PC-9 (cell line): ENCODE measurements around the gene PSMD6. TPM values are rescaled to one million over a fixed set of nuclear protein-coding genes. Genes with fewer than 3 reads are reported as not detected.

Experiments
- BruUV-seq: library from RNA; stranded (reverse); fragments of 400-500 nt; replicated peaks from 2 replicates; lab custom pipeline; 2021; lab: Mats Ljungman, UMichigan
- CTCF ChIA-PET: fragments of 300-600 bp; sonication (Branson Sonifier 250); formaldehyde crosslinking; loops from one replicate; lab custom pipeline; 2022; ENCODE audit warnings: antibody characterized with exemption; lab: Charles Lee
- POLR2A ChIA-PET: fragments of 300-600 bp; sonication (Branson Sonifier 250); formaldehyde crosslinking; loops from one replicate; lab custom pipeline; 2022; ENCODE audit warnings: antibody characterized with exemption; ENCODE audit not compliant: unreplicated experiment; lab: Charles Lee
- DNase-seq, 2 experiments: peaks; one replicate each; pipeline versions ENCODE4 v3.0.0 to v3.0.0-alpha.2; 2015 to 2022; ENCODE audit warnings: mixed read lengths in 1 of 2
- H2AFZ ChIP-seq: fragments of 200-600 bp; sonication (generic); 2 replicates; pipeline ENCODE4 v1.8.1; 2017; ENCODE audit warnings: antibody characterized with exemption
- H3F3A ChIP-seq: fragments of 200-600 bp; sonication (generic); 2 replicates; pipeline ENCODE4 v1.8.1; 2017; ENCODE audit warnings: antibody characterized with exemption, mild to moderate bottlenecking, low read depth; ENCODE audit not compliant: insufficient read depth
- H3K27ac ChIP-seq: fragments of 200-600 bp; sonication (generic); 2 replicates; pipeline ENCODE4 v1.6.1; 2016; ENCODE audit warnings: mixed run types
- H3K27me3 ChIP-seq: fragments of 200-600 bp; sonication (generic); 2 replicates; pipeline ENCODE4 v1.6.1; 2016; ENCODE audit warnings: low read depth, mixed run types; ENCODE audit not compliant: insufficient read depth
- H3K36me3 ChIP-seq: fragments of 200-600 bp; sonication (generic); 2 replicates; pipeline ENCODE4 v1.6.1; 2016; ENCODE audit warnings: low read depth, mixed run types
- H3K4me1 ChIP-seq: fragments of 200-600 bp; sonication (generic); replicated peaks from 2 replicates; pipeline ENCODE4 v1.6.1; 2016; ENCODE audit warnings: mixed run types; ENCODE audit not compliant: insufficient read depth
- H3K4me2 ChIP-seq: fragments of 200-600 bp; sonication (generic); 2 replicates; pipeline ENCODE4 v1.6.1; 2017; ENCODE audit warnings: mixed run types
- H3K4me3 ChIP-seq: fragments of 200-600 bp; sonication (generic); 2 replicates; pipeline ENCODE4 v1.6.1; 2016; ENCODE audit warnings: mixed run types
- H3K79me2 ChIP-seq: fragments of 200-600 bp; sonication (generic); 2 replicates; pipeline ENCODE4 v1.6.1; 2017; ENCODE audit warnings: low read depth, mixed run types
- H3K9me2 ChIP-seq: fragments of 200-600 bp; sonication (generic); 2 replicates; pipeline ENCODE4 v1.8.1; 2017; ENCODE audit warnings: mild to moderate bottlenecking; ENCODE audit not compliant: insufficient read depth
- H3K9me3 ChIP-seq: fragments of 200-600 bp; sonication (generic); 2 replicates; pipeline ENCODE4 v1.8.1; 2016; ENCODE audit warnings: low read depth; ENCODE audit not compliant: insufficient read depth
- H4K20me1 ChIP-seq: fragments of 200-600 bp; sonication (generic); 2 replicates; pipeline ENCODE4 v1.8.1; 2017; ENCODE audit not compliant: insufficient read depth
- CTCF ChIP-seq: fragments of 200-600 bp; sonication (generic); conservative IDR thresholded peaks from 2 replicates; pipeline ENCODE4 v1.6.1; 2017; ENCODE audit warnings: mixed run types, antibody characterized with exemption, mild to moderate bottlenecking, moderate library complexity
- EZH2 ChIP-seq: fragments of 200-600 bp; sonication (generic); IDR thresholded peaks from 2 replicates; pipeline ENCODE4 v1.8.0; 2017; ENCODE audit warnings: antibody characterized with exemption, low read depth
- intact Hi-C: fragments of 100-400 bp; cut with micrococcal nuclease; formaldehyde crosslinking; loops from one replicate; pipeline ENCODE4 v1.10.0; 2022; ENCODE audit not compliant: unreplicated experiment
- total RNA-seq: library from RNA; stranded (reverse); gene quantifications from 2 replicates; pipeline ENCODE4 v1.2.3, GENCODE V29; 2021

Gene PSMD6
- total RNA-seq, 1 experiment from 2014 or later, result 68.8 TPM

- TF ChIP-seq CTCF (no peak), EZH2 (no peak)
- CTCF ChIA-PET, result no interaction called here
- intact Hi-C loops, result no loop called here
- H3F3A ChIP-seq, result no peaks in the 10 kb centered on the region
- no peaks in the 10 kb centered on the region for H3K27me3 ChIP-seq
- no peaks in the 10 kb centered on the region for H3K79me2 ChIP-seq
- H3K4me3 ChIP-seq, result no peak overlapping the region
- BruUV-seq, result no TSS peak
- no peak overlapping the region for H3K4me2 ChIP-seq
- no peaks in the 10 kb centered on the region for H4K20me1 ChIP-seq
- H3K9me3 ChIP-seq, result no peaks in the 10 kb centered on the region
- no peak overlapping the region for H3K27ac ChIP-seq
- no peak for DNase-seq
- H2AFZ ChIP-seq, result no peak overlapping the region
- no peaks in the 10 kb centered on the region for H3K36me3 ChIP-seq
- POLR2A ChIA-PET, result no interaction called here
- no peaks in the 10 kb centered on the region for H3K4me1 ChIP-seq
- H3K9me2 ChIP-seq, result no peaks in the 10 kb centered on the region
Measured at GRCh38 chr3:64067506-64068346, 44.4 kb upstream of the PSMD6 start.

- H4K20me1 ChIP-seq, result no peaks in the 10 kb centered on the region
- no peak overlapping the region for H3K4me3 ChIP-seq
- no peaks in the 10 kb centered on the region for H3K9me3 ChIP-seq
- no peak for DNase-seq
- H3F3A ChIP-seq, result no peaks in the 10 kb centered on the region
- no peaks in the 10 kb centered on the region for H3K9me2 ChIP-seq
- intact Hi-C loops, result no loop called here
- no TSS peak for BruUV-seq
- no peaks in the 10 kb centered on the region for H3K36me3 ChIP-seq
- H2AFZ ChIP-seq, result no peak overlapping the region
- H3K4me2 ChIP-seq, result no peak overlapping the region
- H3K27ac ChIP-seq, result no peak overlapping the region
- no peaks in the 10 kb centered on the region for H3K4me1 ChIP-seq
- H3K27me3 ChIP-seq, result no peaks in the 10 kb centered on the region
- CTCF ChIA-PET, result no interaction called here
- TF ChIP-seq CTCF (no peak), EZH2 (no peak)
- no peaks in the 10 kb centered on the region for H3K79me2 ChIP-seq
- POLR2A ChIA-PET, result no interaction called here
Measured at GRCh38 chr3:64064804-64065203, 41.5 kb upstream of the PSMD6 start.

DNA sequence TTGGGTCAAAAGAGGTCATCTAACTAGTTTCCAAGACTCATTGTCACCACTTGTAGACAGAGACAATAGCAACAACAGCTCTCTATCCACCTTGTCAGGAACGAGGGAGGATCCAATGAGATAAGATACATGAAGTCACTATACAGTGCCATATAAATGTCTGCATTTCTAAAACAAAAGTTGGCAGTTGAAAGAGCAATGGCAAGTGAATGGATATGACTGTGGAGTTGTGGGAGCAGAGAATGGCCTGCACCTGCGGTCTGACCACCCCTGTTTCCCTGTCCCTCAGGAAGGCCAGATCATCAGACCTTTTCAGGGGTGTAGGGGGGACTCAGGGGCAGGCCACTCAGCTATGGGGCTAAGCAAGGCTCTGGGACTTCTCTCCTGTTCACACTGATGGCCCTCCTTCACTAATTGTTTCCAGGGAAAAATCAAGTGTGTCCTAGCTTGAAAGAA is 40.7 kb upstream of the PSMD6 start:
- no TSS peak for BruUV-seq
- no peaks in the 10 kb centered on the region for H3F3A ChIP-seq
- H3K9me2 ChIP-seq, result no peaks in the 10 kb centered on the region
- DNase-seq, result no peak
- no peaks in the 10 kb centered on the region for H4K20me1 ChIP-seq
- H3K36me3 ChIP-seq, result no peaks in the 10 kb centered on the region
- TF ChIP-seq CTCF, result no peak
- TF ChIP-seq EZH2, result no peak
- H3K4me2 ChIP-seq, result no peak overlapping the region
- intact Hi-C loops, result no loop called here
- CTCF ChIA-PET, result no interaction called here
- H3K9me3 ChIP-seq, result no peaks in the 10 kb centered on the region
- no peak overlapping the region for H3K4me3 ChIP-seq
- no peak overlapping the region for H3K27ac ChIP-seq
- H2AFZ ChIP-seq, result no peak overlapping the region
- H3K79me2 ChIP-seq, result no peaks in the 10 kb centered on the region
- POLR2A ChIA-PET, result no interaction called here
- no peaks in the 10 kb centered on the region for H3K4me1 ChIP-seq
- H3K27me3 ChIP-seq, result no peaks in the 10 kb centered on the region
